Gastroesophageal sphincter (tissue), 3 donors: ENCODE results near the gene KCNN4.

ENCODE experiments used
- POLR2A ChIP-seq, 2 donors: fragments of 450-650 bp; IDR thresholded peaks; one replicate each; pipeline ENCODE4 v1.6.1; 2017; ENCODE audit warnings: antibody characterized with exemption in 2 of 2, mild to moderate bottlenecking in 2 of 2, moderate library complexity in 1 of 2
- TF ChIP-seq, protein P1 (sequence below), 4 experiments: fragments of 200-600 bp in 2 of 4; fragments of 450-650 bp in 2 of 4; sonication (generic) in 1 of 4; IDR thresholded peaks; one replicate each; pipeline ENCODE4 v1.5.1; 2017 to 2019; ENCODE audit warnings: antibody characterized with exemption in 4 of 4, mild to moderate bottlenecking in 2 of 4, moderate library complexity in 2 of 4

DNA sequence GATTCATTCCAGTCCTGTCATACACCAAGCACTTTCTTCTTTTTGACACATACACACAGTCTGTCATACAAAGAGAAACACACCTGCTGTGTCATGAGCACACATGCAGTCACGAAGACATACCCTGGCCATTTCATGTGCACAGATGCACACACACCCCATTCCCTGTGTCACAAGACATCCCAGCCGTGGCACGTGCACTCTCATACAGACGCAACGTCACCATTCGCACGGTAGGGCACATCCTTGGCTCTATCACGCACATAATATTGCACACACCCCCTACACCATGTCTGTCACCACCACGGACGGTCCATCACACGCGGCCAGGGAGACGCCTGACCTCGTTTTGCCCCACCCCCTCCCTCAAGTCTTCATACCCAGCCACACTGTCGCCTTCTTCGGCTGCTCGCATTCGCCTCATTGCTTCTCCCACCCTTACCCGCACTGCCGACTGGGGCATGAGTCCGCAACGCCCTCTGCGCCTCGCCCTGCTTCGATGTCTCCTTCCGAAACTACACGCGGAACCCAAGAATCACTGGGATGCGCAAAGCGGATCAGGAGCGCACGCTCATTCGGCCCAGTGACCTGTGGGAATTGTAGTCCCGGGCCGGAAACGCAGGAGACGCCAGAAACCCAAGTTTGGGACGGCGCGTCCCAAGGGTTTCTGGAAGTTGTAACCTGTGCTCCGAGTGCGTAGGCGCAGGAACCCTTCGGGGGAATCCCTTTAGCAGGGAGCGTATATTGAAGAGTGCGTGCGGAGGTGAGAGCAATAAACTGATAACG, 39.5 kb upstream of the KCNN4 start:
- TF ChIP-seq POLR2A (IDR thresholded peaks at IDR 0.05): no peak
- TF ChIP-seq, protein P1, sequence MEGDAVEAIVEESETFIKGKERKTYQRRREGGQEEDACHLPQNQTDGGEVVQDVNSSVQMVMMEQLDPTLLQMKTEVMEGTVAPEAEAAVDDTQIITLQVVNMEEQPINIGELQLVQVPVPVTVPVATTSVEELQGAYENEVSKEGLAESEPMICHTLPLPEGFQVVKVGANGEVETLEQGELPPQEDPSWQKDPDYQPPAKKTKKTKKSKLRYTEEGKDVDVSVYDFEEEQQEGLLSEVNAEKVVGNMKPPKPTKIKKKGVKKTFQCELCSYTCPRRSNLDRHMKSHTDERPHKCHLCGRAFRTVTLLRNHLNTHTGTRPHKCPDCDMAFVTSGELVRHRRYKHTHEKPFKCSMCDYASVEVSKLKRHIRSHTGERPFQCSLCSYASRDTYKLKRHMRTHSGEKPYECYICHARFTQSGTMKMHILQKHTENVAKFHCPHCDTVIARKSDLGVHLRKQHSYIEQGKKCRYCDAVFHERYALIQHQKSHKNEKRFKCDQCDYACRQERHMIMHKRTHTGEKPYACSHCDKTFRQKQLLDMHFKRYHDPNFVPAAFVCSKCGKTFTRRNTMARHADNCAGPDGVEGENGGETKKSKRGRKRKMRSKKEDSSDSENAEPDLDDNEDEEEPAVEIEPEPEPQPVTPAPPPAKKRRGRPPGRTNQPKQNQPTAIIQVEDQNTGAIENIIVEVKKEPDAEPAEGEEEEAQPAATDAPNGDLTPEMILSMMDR (IDR thresholded peaks at IDR 0.05): no peak
